ENCODE results near the gene GPS1. TPM values are rescaled to one million over a fixed set of nuclear protein-coding genes. Genes with fewer than 3 reads are reported as not detected.

The GPS1 gene
- total RNA-seq, 1 donor from 2014 or later: 150 TPM

DNA sequence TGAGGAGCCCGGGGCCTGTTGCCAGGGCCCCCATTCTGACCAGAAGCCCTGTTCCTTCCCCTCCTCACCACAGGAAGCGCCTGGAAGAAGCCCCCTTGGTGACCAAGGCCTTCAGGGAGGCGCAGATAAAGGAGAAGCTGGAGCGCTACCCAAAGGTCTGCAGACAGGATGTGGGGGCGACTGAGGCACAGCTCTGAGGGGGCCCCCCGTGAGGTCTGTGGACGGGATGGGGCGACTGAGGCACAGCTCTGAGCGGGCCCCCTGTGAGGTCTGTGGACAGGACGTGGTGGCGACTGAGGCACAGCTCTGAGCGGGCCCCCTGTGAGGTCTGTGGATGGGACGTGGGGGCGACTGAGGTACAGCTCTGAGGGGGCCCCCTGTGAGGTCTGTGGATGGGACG is 42.3 kb upstream of the GPS1 start:
- no peaks in the 10 kb centered on the region for H3K27me3 ChIP-seq (ENCODE audit: control insufficient read depth, insufficient read depth, low read length)
- no peak overlapping the region for H3K4me3 ChIP-seq (ENCODE audit: low read depth, low read length)
- no peak for DNase-seq (ENCODE audit: low read depth)
- H3K36me3 ChIP-seq (ENCODE audit: control insufficient read depth, insufficient read depth, low read length): no peaks in the 10 kb centered on the region
- TF ChIP-seq CTCF (IDR thresholded peaks at IDR 0.05; ENCODE audit: insufficient read depth, low read length, poor library complexity, severe bottlenecking): no peak

GRCh38 chr17:82010575-82011525 is 40.8 kb upstream of the GPS1 start:
- DNase-seq (ENCODE audit: low read depth): no peak
- H3K4me3 ChIP-seq (ENCODE audit: low read depth, low read length): no peak overlapping the region
- no peaks in the 10 kb centered on the region for H3K36me3 ChIP-seq (ENCODE audit: control insufficient read depth, insufficient read depth, low read length)
- no peak for TF ChIP-seq CTCF (IDR thresholded peaks at IDR 0.05; ENCODE audit: insufficient read depth, low read length, poor library complexity, severe bottlenecking)
- H3K27me3 ChIP-seq (ENCODE audit: control insufficient read depth, insufficient read depth, low read length): no peaks in the 10 kb centered on the region

GRCh38 chr17:82011617-82012187 is 40.0 kb upstream of the GPS1 start:
- no peak for DNase-seq (ENCODE audit: low read depth)
- no peak for TF ChIP-seq CTCF (IDR thresholded peaks at IDR 0.05; ENCODE audit: insufficient read depth, low read length, poor library complexity, severe bottlenecking)
- Histone ChIP-seq H3K27me3 (ENCODE audit: control insufficient read depth, insufficient read depth, low read length) (no peaks in the 10 kb centered on the region), H3K36me3 (ENCODE audit: control insufficient read depth, insufficient read depth, low read length) (no peaks in the 10 kb centered on the region), H3K4me3 (ENCODE audit: low read depth, low read length) (no peak overlapping the region)

DNA sequence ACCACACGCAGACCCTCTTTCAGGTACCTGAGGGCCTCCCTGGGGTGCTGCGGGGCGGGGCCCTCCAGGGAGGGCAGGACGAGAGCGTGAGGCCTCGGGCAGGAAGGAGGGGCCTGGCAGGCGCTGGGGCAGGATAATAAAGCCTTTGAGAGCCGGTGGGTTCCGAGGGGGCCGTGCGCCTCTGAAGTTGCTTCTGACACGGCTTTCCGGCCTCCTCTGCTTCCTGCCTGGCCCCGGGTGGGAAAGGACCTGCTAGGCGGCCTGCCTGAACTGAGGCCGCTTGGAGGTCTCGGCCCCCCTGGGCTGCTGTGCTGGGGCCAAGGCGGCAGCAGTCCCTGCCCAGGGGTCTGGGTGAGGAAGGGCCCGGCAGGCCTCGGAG is 39.4 kb upstream of the GPS1 start:
- no peaks in the 10 kb centered on the region for H3K36me3 ChIP-seq (ENCODE audit: control insufficient read depth, insufficient read depth, low read length)
- no peak overlapping the region for H3K4me3 ChIP-seq (ENCODE audit: low read depth, low read length)
- no peak for DNase-seq (ENCODE audit: low read depth)
- TF ChIP-seq CTCF (IDR thresholded peaks at IDR 0.05; ENCODE audit: insufficient read depth, low read length, poor library complexity, severe bottlenecking): no peak
- no peaks in the 10 kb centered on the region for H3K27me3 ChIP-seq (ENCODE audit: control insufficient read depth, insufficient read depth, low read length)

DNA sequence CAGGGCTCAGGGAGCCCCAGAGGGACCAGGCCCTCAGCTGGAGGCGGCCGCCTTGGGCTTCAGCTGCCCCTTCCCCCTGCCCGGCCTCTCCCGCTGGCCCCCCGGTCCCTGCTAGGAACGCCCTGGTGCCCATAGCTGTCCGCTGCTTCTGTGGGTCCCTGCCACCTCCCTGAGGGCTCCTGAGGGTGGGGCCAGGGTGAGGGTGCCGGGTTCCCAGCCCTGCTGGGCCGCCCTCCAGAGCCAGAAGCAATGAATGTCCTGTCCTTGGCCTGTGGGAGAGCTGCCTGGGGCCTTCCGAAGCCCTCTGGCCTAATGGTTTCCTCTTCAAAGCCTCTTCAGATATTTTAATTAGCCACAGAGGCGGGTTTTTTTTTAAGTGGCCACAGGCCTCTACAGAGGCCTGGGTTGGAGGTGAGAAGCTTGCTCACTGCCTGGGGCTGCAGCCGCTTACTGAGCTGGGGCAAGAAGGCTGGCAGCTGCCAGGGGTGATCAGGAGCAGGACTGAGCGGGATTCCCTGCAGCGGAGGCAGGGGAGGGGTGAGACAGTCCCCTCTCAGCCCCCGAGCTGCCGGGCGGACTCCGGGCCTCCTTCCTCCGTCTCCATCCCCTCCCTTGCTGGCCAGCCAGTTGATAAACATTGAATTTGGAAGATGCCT is 38.9 kb upstream of the GPS1 start:
- no peak for TF ChIP-seq CTCF (IDR thresholded peaks at IDR 0.05; ENCODE audit: insufficient read depth, low read length, poor library complexity, severe bottlenecking)
- H3K36me3 ChIP-seq (ENCODE audit: control insufficient read depth, insufficient read depth, low read length): no peaks in the 10 kb centered on the region
- no peak for DNase-seq (ENCODE audit: low read depth)

More for the DNA sequence above, 38.9 kb upstream of the GPS1 start:
- Histone ChIP-seq H3K27me3 (ENCODE audit: control insufficient read depth, insufficient read depth, low read length) (no peaks in the 10 kb centered on the region), H3K4me3 (ENCODE audit: low read depth, low read length) (no peak overlapping the region)
